Transverse colon (tissue), 4 donors: ENCODE results near the gene ZNF862. TPM values are rescaled to one million over a fixed set of nuclear protein-coding genes. Genes with fewer than 3 reads are reported as not detected.

Experiments used
- DNase-seq: peaks from one replicate; pipeline ENCODE4 v3.0.0-alpha.2; 2019
- H3K27ac ChIP-seq, 4 donors: fragments of 200-600 bp; sonication (generic); 2 replicates each; pipeline ENCODE4 v1.5.1; 2016 to 2018; ENCODE audit warnings: inconsistent platforms in 4 of 4
- H3K27me3 ChIP-seq: fragments of 200-600 bp; sonication (generic); 2 replicates; pipeline ENCODE4 v1.5.1; 2017; ENCODE audit warnings: inconsistent platforms
- H3K36me3 ChIP-seq, 4 donors: fragments of 200-600 bp; sonication (generic); 2 replicates each; pipeline ENCODE4 v1.5.1; 2017 to 2019; ENCODE audit warnings: inconsistent platforms in 4 of 4
- H3K4me1 ChIP-seq, 4 donors: fragments of 200-600 bp; sonication (generic); 2 replicates each; pipeline ENCODE4 v1.5.1; 2017 to 2020; ENCODE audit warnings: inconsistent platforms in 4 of 4
- H3K4me3 ChIP-seq, 4 donors: fragments of 200-600 bp; sonication (generic); 1 replicate in 1 of 4; 2 replicates in 3 of 4; pipeline versions ENCODE4 v1.5.1 to v1.6.1; 2017 to 2019; ENCODE audit warnings: inconsistent platforms in 4 of 4
- H3K9me3 ChIP-seq, 2 donors: fragments of 200-600 bp; sonication (generic); 2 replicates each; pipeline ENCODE4 v1.5.1; 2017 to 2019; ENCODE audit warnings: inconsistent platforms in 2 of 2
- EP300 ChIP-seq: sonication (generic); formaldehyde crosslinking; IDR thresholded peaks from one replicate; pipeline ENCODE4 v1.6.1; 2017; ENCODE audit warnings: antibody characterized with exemption, low read depth
- POLR2A ChIP-seq: fragments of 450-650 bp; IDR thresholded peaks from one replicate; pipeline ENCODE4 v1.6.1; 2016; ENCODE audit warnings: antibody characterized with exemption, mild to moderate bottlenecking, moderate library complexity
- POLR2AphosphoS5 ChIP-seq, 3 donors: sonication (generic); formaldehyde crosslinking; IDR thresholded peaks; one replicate each; pipeline ENCODE4 v1.6.1; 2016; ENCODE audit warnings: antibody characterized with exemption in 3 of 3
- WGBS, 2 donors: methylation state at CpG; one replicate each; pipeline ENCODE4 v1.1.5; 2018; ENCODE audit warnings: low coverage in 1 of 2; 5-methylcytosine and 5-hydroxymethylcytosine counted together
- in situ Hi-C, 4 donors: fragments of 200-750 bp; cut with MboI; loops; one replicate each; pipeline versions ENCODE4 v1.15.0 to v1.15.1; 2017; ENCODE audit warnings: low sequenced_read_pairs in 3 of 4, low pct_ligation_motif_present in 1 of 4, low pct_unique_long_range_greater_than_20kb in 1 of 4
- intact Hi-C: fragments of 100-400 bp; cut with DNase I; formaldehyde crosslinking; loops from one replicate; pipeline ENCODE4 v1.15.1; 2023; ENCODE audit warnings: low total_unique reads
- total RNA-seq, 4 donors: library from RNA; depleted of rRNA; stranded (reverse); fragments of >200 nt; gene quantifications; one replicate each; pipeline ENCODE4 v1.1.0, GENCODE V29; 2016
- TF ChIP-seq, protein P1 (sequence below), 5 experiments: fragments of 200-600 bp in 3 of 5; fragments of 450-650 bp in 2 of 5; sonication (generic) in 3 of 5; IDR thresholded peaks; 1 replicate in 2 of 5; 2 replicates in 3 of 5; pipeline ENCODE4 v1.5.1; 2016 to 2017; ENCODE audit warnings: antibody characterized with exemption in 5 of 5, inconsistent platforms in 3 of 5, mild to moderate bottlenecking in 2 of 5, moderate library complexity in 1 of 5

ZNF862 gene
- total RNA-seq, 4 donors from 2014 or later: 12.7 to 23.5 (median 17.6) TPM

DNA sequence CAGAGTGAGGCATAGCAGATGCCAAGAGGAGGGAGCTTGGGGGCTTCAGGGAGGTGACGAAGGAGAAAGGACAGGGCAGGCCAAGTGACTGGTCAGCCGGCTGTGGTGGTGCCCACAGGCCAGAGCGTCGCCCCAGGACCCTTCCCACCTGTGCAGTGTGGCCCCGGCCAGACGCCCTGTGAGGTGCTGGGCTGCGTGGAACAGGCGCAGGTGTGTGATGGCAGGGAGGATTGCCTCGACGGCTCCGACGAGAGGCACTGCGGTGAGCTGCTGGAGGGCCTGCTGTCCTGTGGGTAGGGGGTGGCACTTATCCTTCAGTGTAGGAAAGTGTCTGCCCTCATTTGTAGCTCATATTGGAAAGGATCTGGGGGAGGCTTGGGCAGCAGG, 38.0 kb upstream of the ZNF862 start:
- TF ChIP-seq, protein P1, sequence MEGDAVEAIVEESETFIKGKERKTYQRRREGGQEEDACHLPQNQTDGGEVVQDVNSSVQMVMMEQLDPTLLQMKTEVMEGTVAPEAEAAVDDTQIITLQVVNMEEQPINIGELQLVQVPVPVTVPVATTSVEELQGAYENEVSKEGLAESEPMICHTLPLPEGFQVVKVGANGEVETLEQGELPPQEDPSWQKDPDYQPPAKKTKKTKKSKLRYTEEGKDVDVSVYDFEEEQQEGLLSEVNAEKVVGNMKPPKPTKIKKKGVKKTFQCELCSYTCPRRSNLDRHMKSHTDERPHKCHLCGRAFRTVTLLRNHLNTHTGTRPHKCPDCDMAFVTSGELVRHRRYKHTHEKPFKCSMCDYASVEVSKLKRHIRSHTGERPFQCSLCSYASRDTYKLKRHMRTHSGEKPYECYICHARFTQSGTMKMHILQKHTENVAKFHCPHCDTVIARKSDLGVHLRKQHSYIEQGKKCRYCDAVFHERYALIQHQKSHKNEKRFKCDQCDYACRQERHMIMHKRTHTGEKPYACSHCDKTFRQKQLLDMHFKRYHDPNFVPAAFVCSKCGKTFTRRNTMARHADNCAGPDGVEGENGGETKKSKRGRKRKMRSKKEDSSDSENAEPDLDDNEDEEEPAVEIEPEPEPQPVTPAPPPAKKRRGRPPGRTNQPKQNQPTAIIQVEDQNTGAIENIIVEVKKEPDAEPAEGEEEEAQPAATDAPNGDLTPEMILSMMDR (IDR thresholded peaks at IDR 0.05): no peak
- TF ChIP-seq POLR2AphosphoS5 (IDR thresholded peaks at IDR 0.05) (no peak), POLR2A (no peak), EP300 (no peak)

DNA sequence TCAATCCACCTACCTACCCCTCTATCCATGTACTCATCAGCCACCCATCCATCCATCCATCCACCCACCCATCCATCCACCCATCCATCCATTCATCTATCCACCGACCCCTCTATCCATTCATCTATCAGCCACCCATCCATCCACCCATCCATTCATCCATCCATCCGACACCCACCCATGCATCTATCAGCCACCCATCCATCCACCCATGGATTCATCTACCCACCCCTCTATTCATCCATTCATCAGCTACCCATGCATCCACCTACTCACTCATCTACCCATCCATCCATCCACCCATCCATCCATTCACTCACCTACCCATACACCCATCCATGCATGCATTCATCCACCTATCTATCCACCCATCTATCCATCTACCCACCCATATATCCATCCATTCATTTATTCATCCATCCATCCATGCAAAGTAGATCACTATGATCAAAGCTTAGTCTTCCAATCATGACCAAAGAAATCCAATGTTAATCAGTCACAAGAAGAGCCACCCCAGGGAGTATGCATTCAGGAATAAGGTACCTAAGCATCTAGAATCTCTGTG, 37.1 kb upstream of the ZNF862 start:
- WGBS, 2 donors: 94 to 100% methylated on average over 2 of the region's 2 CpGs
- TF ChIP-seq EP300 (no peak), POLR2A (no peak), POLR2AphosphoS5 (IDR thresholded peaks at IDR 0.05) (no peak)
- TF ChIP-seq, protein P1 (IDR thresholded peaks at IDR 0.05): no peak
- intact Hi-C loops (no loop called here), in situ Hi-C loops (no loop called here)
- Histone ChIP-seq H3K36me3 (no peaks in the 10 kb centered on the region), H3K27me3 (no peaks in the 10 kb centered on the region), H3K4me3 (no peak overlapping the region), H3K4me1 (no peaks in the 10 kb centered on the region), H3K27ac (no peak overlapping the region), H3K9me3 (no peaks in the 10 kb centered on the region)
- DNase-seq: no peak

More for the DNA sequence above, 38.0 kb upstream of the ZNF862 start:
- H3K27ac ChIP-seq: no peak overlapping the region
- DNase-seq: no peak
- WGBS, 2 donors: 91% methylated on average over 12 of the region's 13 CpGs; no CpG with 5 or more reads in 1 of the 2 donors
- no peak overlapping the region for H3K4me3 ChIP-seq
- in situ Hi-C loops (no loop called here), intact Hi-C loops (no loop called here)
- no peaks in the 10 kb centered on the region for H3K27me3 ChIP-seq
- no peaks in the 10 kb centered on the region for H3K4me1 ChIP-seq
- no peaks in the 10 kb centered on the region for H3K9me3 ChIP-seq
- no peaks in the 10 kb centered on the region for H3K36me3 ChIP-seq

DNA sequence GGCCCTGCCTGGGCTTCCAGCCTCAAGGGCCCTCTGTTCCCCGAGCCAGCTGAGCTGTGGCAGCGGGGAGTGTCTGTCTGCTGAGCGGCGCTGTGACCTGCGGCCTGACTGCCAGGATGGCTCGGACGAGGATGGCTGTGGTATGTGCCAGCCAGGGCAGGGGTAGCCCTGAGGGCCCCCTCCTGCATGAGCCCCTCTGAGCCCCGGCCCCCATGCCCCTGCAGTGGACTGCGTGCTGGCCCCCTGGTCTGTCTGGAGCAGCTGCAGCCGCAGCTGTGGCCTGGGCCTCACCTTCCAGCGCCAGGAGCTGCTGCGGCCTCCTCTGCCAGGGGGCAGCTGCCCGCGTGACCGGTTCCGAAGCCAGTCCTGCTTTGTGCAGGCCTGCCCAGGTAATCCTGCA, 36.4 kb upstream of the ZNF862 start:
- 91% methylated on average over 12 of the region's 16 CpGs; no CpG with 5 or more reads in 1 of the 2 donors for WGBS, 2 donors
- no peak for DNase-seq
- Histone ChIP-seq H3K27ac (no peak overlapping the region), H3K36me3 (no peaks in the 10 kb centered on the region), H3K4me1 (no peaks in the 10 kb centered on the region), H3K9me3 (no peaks in the 10 kb centered on the region), H3K4me3 (no peak overlapping the region), H3K27me3 (no peaks in the 10 kb centered on the region)
- in situ Hi-C loops: no loop called here
- intact Hi-C loops: no loop called here
- TF ChIP-seq EP300 (no peak), POLR2A (no peak), POLR2AphosphoS5 (IDR thresholded peaks at IDR 0.05) (no peak)
- TF ChIP-seq, protein P1 (IDR thresholded peaks at IDR 0.05): no peak

DNA sequence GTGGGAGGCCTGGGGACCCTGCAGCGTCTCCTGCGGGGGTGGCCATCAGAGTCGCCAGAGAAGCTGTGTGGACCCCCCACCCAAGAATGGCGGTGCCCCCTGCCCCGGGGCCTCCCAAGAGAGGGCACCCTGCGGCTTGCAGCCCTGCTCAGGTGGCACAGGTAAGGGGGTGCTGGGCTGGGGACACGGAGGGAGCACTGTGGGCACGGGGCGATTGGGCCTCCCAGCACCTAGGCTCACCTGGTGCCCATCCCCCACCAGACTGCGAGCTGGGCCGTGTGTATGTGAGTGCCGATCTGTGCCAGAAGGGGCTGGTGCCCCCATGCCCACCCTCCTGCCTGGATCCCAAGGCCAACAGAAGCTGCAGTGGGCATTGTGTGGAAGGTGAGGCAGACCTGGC, 35.2 kb upstream of the ZNF862 start:
- WGBS, 2 donors: 90 to 100% methylated on average over 3 to 7 of the region's 12 CpGs
- no peak for DNase-seq
- H3K27me3 ChIP-seq: no peaks in the 10 kb centered on the region
- no peak overlapping the region for H3K4me3 ChIP-seq
- H3K36me3 ChIP-seq: no peaks in the 10 kb centered on the region
- no peak overlapping the region for H3K27ac ChIP-seq
- intact Hi-C loops: no loop called here
- in situ Hi-C loops: no loop called here
- TF ChIP-seq POLR2A (no peak), EP300 (no peak), POLR2AphosphoS5 (IDR thresholded peaks at IDR 0.05) (no peak)
- TF ChIP-seq, protein P1 (IDR thresholded peaks at IDR 0.05): no peak
- H3K4me1 ChIP-seq: no peaks in the 10 kb centered on the region
- H3K9me3 ChIP-seq: no peaks in the 10 kb centered on the region
